Gastroesophageal sphincter (tissue), 3 donors: ENCODE results near the gene CYSTM1.

ENCODE experiments used
- POLR2A ChIP-seq, 2 donors: fragments of 450-650 bp; IDR thresholded peaks; one replicate each; pipeline ENCODE4 v1.6.1; 2017; ENCODE audit warnings: antibody characterized with exemption in 2 of 2, mild to moderate bottlenecking in 2 of 2, moderate library complexity in 1 of 2
- POLR2AphosphoS5 ChIP-seq: sonication (generic); formaldehyde crosslinking; IDR thresholded peaks from one replicate; pipeline ENCODE4 v1.6.1; 2017; ENCODE audit warnings: antibody characterized with exemption
- TF ChIP-seq, protein P1 (sequence below), 4 experiments: fragments of 200-600 bp in 2 of 4; fragments of 450-650 bp in 2 of 4; sonication (generic) in 1 of 4; IDR thresholded peaks; one replicate each; pipeline ENCODE4 v1.5.1; 2017 to 2019; ENCODE audit warnings: antibody characterized with exemption in 4 of 4, mild to moderate bottlenecking in 2 of 4, moderate library complexity in 2 of 4

DNA sequence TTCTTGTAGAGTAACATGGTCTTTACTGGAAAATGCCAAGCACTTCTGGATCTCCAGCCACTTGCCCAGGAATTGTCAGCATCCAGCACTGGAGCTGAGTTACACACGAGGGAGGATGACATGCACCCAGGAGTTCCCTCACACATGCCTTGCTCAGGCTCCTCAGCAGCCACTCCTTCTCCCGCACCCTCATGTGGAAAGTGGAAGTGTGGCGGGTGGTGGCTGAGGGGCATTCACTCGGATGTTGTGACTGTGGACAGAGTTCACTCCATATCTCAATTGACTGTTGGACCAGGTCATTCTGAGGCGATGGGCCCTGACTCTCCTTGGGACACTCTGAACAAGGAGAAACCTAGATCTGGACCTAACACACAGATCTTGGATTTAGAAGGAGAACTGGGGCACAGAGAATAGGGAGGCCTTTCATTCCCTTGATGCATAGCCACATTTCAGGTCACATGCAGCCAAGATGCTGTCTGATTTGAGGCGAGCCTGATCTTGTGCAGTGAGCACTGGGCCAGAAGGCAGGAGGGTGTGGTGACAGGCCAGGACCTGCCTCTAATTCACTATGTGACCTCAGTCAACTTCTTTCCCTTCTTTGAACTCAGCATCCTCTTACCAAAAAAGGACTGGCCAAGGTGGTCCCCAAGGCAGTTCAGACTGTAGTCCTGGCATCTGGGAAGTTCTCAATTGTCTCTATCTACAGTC is 62.1 kb downstream of the CYSTM1 start:
- no peak for TF ChIP-seq POLR2AphosphoS5
- TF ChIP-seq, protein P1, sequence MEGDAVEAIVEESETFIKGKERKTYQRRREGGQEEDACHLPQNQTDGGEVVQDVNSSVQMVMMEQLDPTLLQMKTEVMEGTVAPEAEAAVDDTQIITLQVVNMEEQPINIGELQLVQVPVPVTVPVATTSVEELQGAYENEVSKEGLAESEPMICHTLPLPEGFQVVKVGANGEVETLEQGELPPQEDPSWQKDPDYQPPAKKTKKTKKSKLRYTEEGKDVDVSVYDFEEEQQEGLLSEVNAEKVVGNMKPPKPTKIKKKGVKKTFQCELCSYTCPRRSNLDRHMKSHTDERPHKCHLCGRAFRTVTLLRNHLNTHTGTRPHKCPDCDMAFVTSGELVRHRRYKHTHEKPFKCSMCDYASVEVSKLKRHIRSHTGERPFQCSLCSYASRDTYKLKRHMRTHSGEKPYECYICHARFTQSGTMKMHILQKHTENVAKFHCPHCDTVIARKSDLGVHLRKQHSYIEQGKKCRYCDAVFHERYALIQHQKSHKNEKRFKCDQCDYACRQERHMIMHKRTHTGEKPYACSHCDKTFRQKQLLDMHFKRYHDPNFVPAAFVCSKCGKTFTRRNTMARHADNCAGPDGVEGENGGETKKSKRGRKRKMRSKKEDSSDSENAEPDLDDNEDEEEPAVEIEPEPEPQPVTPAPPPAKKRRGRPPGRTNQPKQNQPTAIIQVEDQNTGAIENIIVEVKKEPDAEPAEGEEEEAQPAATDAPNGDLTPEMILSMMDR (IDR thresholded peaks at IDR 0.05): no peak
- TF ChIP-seq POLR2A (IDR thresholded peaks at IDR 0.05): no peak
